Duodenal mucosa (tissue), 2 donors: Measurements from ENCODE around the gene TMPRSS6.

ENCODE experiments used
- H3K27ac ChIP-seq: one replicate; pipeline ENCODE4 v1.7.0; 2013; ENCODE audit warnings: low read depth, low read length
- H3K27me3 ChIP-seq, 2 donors: one replicate each; pipeline ENCODE4 v1.7.0; 2013; ENCODE audit warnings: low read length in 2 of 2, control low read depth in 1 of 2; ENCODE audit not compliant: insufficient read depth in 2 of 2, control insufficient read depth in 1 of 2
- H3K36me3 ChIP-seq, 2 donors: one replicate each; pipeline ENCODE4 v1.7.0; 2013; ENCODE audit warnings: low read length in 2 of 2, control low read depth in 1 of 2; ENCODE audit not compliant: insufficient read depth in 2 of 2, control insufficient read depth in 1 of 2
- H3K4me1 ChIP-seq, 2 donors: one replicate each; pipeline ENCODE4 v1.7.0; 2013; ENCODE audit warnings: low read length in 2 of 2, control low read depth in 1 of 2; ENCODE audit not compliant: insufficient read depth in 2 of 2, control insufficient read depth in 1 of 2
- H3K4me3 ChIP-seq, 2 donors: one replicate each; pipeline ENCODE4 v1.7.0; 2013; ENCODE audit warnings: low read length in 2 of 2, low read depth in 1 of 2
- H3K9ac ChIP-seq, 2 donors: one replicate each; pipeline ENCODE4 v1.7.0; 2013; ENCODE audit warnings: low read length in 2 of 2, low read depth in 1 of 2
- H3K9me3 ChIP-seq, 2 donors: one replicate each; pipeline ENCODE4 v1.7.0; 2013; ENCODE audit warnings: low read length in 2 of 2, control low read depth in 1 of 2; ENCODE audit not compliant: control insufficient read depth in 1 of 2

Gene TMPRSS6

GRCh38 chr22:37022483-37023337, 86.8 kb downstream of the TMPRSS6 start:
- Histone ChIP-seq H3K4me1 (peaks cover 50 to 55% of the 10 kb centered on the region in 2 donors), H3K9me3 (no peaks in the 10 kb centered on the region), H3K27ac (peak overlapping the region; percentile 81), H3K36me3 (peaks cover 14 to 30% of the 10 kb centered on the region in 2 donors), H3K9ac (peak overlapping the region; percentile 43 to 80), H3K27me3 (no peaks in the 10 kb centered on the region), H3K4me3 (peak overlapping the region in 1 of 2 donors; percentile 7)

DNA sequence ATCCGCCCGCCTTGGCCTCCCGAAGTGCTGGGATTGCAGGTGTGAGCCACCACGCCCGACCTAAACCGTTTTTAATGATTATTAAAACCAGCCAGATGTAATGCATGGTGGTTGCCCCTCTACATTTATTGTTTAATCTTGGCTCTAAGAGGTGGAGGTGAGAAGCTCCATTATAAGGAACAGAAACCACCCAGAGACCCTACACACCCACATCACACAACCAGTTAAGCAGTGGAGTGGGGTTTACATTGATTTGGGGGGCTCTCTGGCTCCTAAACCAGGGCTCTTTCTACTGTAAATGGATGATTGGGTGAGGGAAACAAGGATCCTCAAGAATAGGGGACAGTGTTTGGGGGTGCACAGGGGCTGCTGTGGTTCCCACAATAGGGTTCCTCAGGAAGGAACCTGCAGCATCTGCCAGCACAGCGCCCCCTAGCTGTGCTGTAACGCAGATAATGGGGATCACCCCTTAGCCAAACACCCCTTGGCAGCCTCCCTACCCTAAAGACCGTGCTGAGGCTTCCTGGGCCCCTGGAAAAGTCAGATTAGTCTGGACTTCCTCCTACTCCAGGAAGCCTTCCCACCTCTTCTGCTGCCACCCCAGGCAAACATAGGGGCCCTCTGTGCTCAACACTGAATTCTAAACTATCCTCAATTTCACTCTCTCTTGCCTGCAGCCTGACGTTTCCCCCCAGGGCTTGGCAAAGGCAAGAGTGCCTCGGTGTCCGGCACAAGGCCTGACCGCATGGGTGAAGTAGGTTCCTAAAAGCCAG, 87.6 kb downstream of the TMPRSS6 start:
- Histone ChIP-seq H3K27me3 (no peaks in the 10 kb centered on the region), H3K36me3 (peaks cover 8 to 26% of the 10 kb centered on the region in 2 donors), H3K27ac (peak overlapping the region; percentile 81), H3K9me3 (no peaks in the 10 kb centered on the region), H3K4me1 (peaks cover 51 to 60% of the 10 kb centered on the region in 2 donors), H3K4me3 (no peak overlapping the region), H3K9ac (peak overlapping the region; percentile 43 to 80)

- H3K4me3 ChIP-seq: peak overlapping the region; percentile 4 to 91
- no peak overlapping the region for H3K27ac ChIP-seq
These were observed 88.5 kb downstream of the TMPRSS6 start for GRCh38 chr22:37021041-37021440.

GRCh38 chr22:37020192-37020479, 89.4 kb downstream of the TMPRSS6 start:
- peaks cover 0 to 9% of the 10 kb centered on the region in 2 donors for H3K36me3 ChIP-seq
- peak overlapping the region; percentile 90 for H3K27ac ChIP-seq
- no peaks in the 10 kb centered on the region for H3K9me3 ChIP-seq
- no peaks in the 10 kb centered on the region for H3K27me3 ChIP-seq
- peak overlapping the region; percentile 91 for H3K4me3 ChIP-seq
- peak overlapping the region; percentile 87 to 91 for H3K9ac ChIP-seq
- peaks cover 50 to 66% of the 10 kb centered on the region in 2 donors for H3K4me1 ChIP-seq

More at GRCh38 chr22:37021041-37021440, 88.5 kb downstream of the TMPRSS6 start:
- peaks cover 52 to 62% of the 10 kb centered on the region in 2 donors for H3K4me1 ChIP-seq
- peaks cover 2 to 18% of the 10 kb centered on the region in 2 donors for H3K36me3 ChIP-seq
- no peaks in the 10 kb centered on the region for H3K27me3 ChIP-seq
- H3K9me3 ChIP-seq: no peaks in the 10 kb centered on the region
- H3K9ac ChIP-seq: no peak overlapping the region

DNA sequence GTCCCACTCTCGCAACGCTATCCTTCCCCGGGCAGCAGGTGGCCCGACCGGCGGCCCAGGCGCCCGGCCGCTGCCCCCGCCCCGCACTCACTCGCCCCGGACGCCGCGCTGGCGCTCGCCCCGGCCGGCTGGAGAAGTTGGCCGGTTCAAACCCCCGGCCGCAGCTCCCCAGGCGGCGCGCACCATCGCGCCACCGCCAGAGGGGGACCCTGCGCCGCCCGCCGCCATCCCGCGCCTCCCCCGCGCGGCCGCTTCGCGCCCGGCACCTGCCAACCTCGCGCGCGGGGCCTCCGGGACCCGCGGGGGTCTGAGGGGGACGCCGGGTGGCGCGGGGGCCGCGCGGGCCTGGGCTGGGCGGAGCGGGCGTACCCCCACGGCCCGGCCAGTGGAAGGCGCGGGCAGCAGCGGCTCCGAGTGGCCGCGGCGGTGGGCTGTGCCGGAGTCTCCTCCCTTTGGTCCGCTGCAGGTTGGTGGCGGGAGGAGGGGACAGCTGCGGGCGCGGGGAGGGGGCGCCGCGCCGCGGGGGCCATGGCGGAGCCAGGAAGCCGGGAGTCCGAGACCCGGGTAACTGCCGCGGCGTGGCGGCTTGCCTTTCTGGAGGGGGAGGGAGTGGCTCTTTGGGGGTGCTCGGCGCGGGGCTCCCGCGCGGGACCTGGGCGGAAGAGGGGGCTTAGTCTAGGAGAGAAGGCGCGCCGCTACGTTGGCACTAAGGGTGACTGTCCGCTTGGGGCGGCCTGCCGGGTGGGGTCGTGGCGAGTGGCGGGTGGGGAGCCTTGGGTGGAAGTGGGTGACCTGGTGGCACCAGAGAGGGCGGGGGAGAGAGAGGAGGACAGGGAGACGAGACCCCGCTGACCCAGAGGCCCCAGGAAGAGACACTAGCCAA, 90.0 kb downstream of the TMPRSS6 start, which contains the start of the genes MPST and TST:
Gene MPST, plus strand, starts transcription at position 434 of the 883 bp plus-strand sequence. Its CDS starts 95 bp downstream, at position 529.
Gene TST, minus strand, starts transcription at position 139 of the 883 bp plus-strand sequence. CDS start 715 bp downstream, outside the sequence.
- H3K4me1 ChIP-seq: peaks cover 53 to 72% of the 10 kb centered on the region in 2 donors
- peaks cover 0 to 6% of the 10 kb centered on the region in 2 donors for H3K36me3 ChIP-seq
- peak within 1 kb of the TSS; percentile 87 to 91 for H3K9ac ChIP-seq
- H3K4me3 ChIP-seq: peak within 1 kb of the TSS; percentile 91
- no peaks in the 10 kb centered on the region for H3K9me3 ChIP-seq
- no peaks in the 10 kb centered on the region for H3K27me3 ChIP-seq
- H3K27ac ChIP-seq: peak within 1 kb of the TSS; percentile 90

DNA sequence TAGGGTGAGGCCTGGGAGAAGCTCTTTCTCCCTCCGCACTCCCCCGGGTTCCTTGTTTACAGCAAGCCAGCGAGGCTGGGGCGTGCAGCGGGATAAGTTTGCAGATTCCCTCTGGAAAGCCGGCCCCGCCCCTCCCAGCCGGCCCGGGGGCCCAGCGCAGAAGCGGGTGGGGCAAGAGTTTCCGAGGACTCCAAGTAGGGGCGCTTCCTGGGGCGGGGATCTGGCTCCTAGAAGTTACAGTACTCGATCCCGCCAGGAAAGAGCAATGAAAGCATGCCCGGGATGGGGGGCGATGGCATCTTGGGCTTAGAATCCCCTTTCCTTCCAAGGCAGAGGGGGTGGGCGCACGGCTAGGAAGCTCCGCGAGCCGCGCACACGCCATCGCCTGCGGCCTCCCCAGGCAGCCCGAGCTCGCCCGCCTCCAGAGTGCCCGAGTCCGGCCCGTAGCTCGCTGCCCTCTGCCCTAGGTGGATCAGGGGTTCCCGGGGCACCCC, 90.7 kb downstream of the TMPRSS6 start:
- Histone ChIP-seq H3K9me3 (no peaks in the 10 kb centered on the region), H3K4me3 (peak overlapping the region; percentile 85 to 91), H3K27me3 (no peaks in the 10 kb centered on the region), H3K27ac (peak overlapping the region; percentile 90), H3K36me3 (peaks cover 0 to 6% of the 10 kb centered on the region in 2 donors), H3K9ac (peak overlapping the region; percentile 87 to 88), H3K4me1 (peaks cover 57 to 75% of the 10 kb centered on the region in 2 donors)

GRCh38 chr22:37018086-37018814, 91.3 kb downstream of the TMPRSS6 start:
- Histone ChIP-seq H3K4me1 (peaks cover 54 to 75% of the 10 kb centered on the region in 2 donors), H3K36me3 (peaks cover 0 to 6% of the 10 kb centered on the region in 2 donors), H3K27me3 (no peaks in the 10 kb centered on the region), H3K27ac (peak overlapping the region; percentile 90), H3K9me3 (no peaks in the 10 kb centered on the region), H3K9ac (peak overlapping the region; percentile 87 to 88), H3K4me3 (peak overlapping the region; percentile 85 to 91)

DNA sequence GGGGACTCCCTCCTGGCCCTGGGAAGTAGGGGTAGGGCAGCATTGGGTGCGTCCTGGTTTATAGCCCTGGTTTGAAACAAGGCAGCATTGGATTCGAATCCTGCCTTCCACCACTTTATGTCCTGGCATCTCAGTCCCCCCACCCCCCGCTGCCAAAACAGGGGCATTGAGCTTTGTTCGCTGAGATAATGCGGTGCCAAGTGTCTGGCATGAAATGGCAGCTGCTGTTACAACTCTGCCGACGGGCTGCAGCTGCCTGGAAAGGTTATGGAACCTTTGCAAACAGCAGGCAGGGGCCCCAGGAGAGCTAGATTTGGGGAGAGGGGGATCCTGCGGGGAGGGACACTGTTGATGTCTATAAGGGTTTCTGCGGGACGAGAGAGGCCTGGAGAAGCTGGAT, 92.2 kb downstream of the TMPRSS6 start:
- H3K27me3 ChIP-seq: no peaks in the 10 kb centered on the region
- peaks cover 0 to 6% of the 10 kb centered on the region in 2 donors for H3K36me3 ChIP-seq
- H3K9ac ChIP-seq: peak overlapping the region; percentile 87 to 88
- H3K27ac ChIP-seq: peak overlapping the region; percentile 58
- peak overlapping the region; percentile 85 to 91 for H3K4me3 ChIP-seq
- H3K4me1 ChIP-seq: peaks cover 52 to 75% of the 10 kb centered on the region in 2 donors
- H3K9me3 ChIP-seq: no peaks in the 10 kb centered on the region
